Neural cell (in vitro differentiated cells): ENCODE measurements around the gene SLC66A2. TPM values are rescaled to one million over a fixed set of nuclear protein-coding genes. Genes with fewer than 3 reads are reported as not detected.

Experiments
- H2AFZ ChIP-seq: fragments of 200-600, 300-800 bp; sonication (generic), shearing (Covaris generic); 2 replicates; pipeline ENCODE4 v1.6.0; 2014; ENCODE audit warnings: low read depth, mild to moderate bottlenecking, antibody characterized with exemption, low read length, moderate library complexity
- H3F3A ChIP-seq: fragments of 200-600 bp; shearing (Covaris generic); 2 replicates; pipeline ENCODE4 v1.6.1; 2016; ENCODE audit warnings: mild to moderate bottlenecking, moderate library complexity, mixed read lengths, antibody characterized with exemption, low read length; ENCODE audit not compliant: insufficient read depth, poor library complexity, severe bottlenecking
- H3K27ac ChIP-seq: fragments of 200-600, 300-800 bp; sonication (generic), shearing (Covaris generic); 2 replicates; pipeline ENCODE4 v1.5.1; 2014; ENCODE audit warnings: mild to moderate bottlenecking, low read length, moderate library complexity
- H3K27me3 ChIP-seq: fragments of 300-800, 200-600 bp; sonication (generic), shearing (Covaris generic); 2 replicates; pipeline ENCODE4 v1.6.0; 2014; ENCODE audit warnings: mild to moderate bottlenecking, low read depth, low read length, moderate library complexity; ENCODE audit not compliant: insufficient read depth
- H3K36me3 ChIP-seq: fragments of 300-800, 200-600 bp; sonication (generic), shearing (Covaris generic); 2 replicates; pipeline ENCODE4 v1.5.1; 2014; ENCODE audit warnings: mild to moderate bottlenecking, antibody characterized with exemption, low read length, moderate library complexity; ENCODE audit not compliant: insufficient read depth
- H3K4me2 ChIP-seq: fragments of 300-800, 200-600 bp; sonication (generic), shearing (Covaris generic); 2 replicates; pipeline ENCODE4 v1.6.0; 2014; ENCODE audit warnings: mild to moderate bottlenecking, low read length
- H3K4me3 ChIP-seq: fragments of 300-800, 200-600 bp; sonication (generic), shearing (Covaris generic); 2 replicates; pipeline ENCODE4 v1.5.1; 2014; ENCODE audit warnings: mild to moderate bottlenecking, low read length, moderate library complexity
- H3K79me2 ChIP-seq: fragments of 200-600 bp; shearing (Covaris generic); replicated peaks from 2 replicates; pipeline ENCODE4 v1.6.0; 2014; ENCODE audit warnings: mild to moderate bottlenecking, low read length, moderate library complexity; ENCODE audit not compliant: insufficient read depth
- H3K9ac ChIP-seq: fragments of 300-800, 200-600 bp; sonication (generic), shearing (Covaris generic); 2 replicates; pipeline ENCODE4 v1.6.1; 2016; ENCODE audit warnings: mild to moderate bottlenecking, low read length, mixed read lengths
- H3K9me2 ChIP-seq: fragments of 200-600 bp; shearing (Covaris generic); 2 replicates; pipeline ENCODE4 v1.6.1; 2016; ENCODE audit warnings: mild to moderate bottlenecking, low read length, mixed read lengths; ENCODE audit not compliant: insufficient read depth
- H3K9me3 ChIP-seq: fragments of 200-600, 300-800 bp; sonication (generic), shearing (Covaris generic); 2 replicates; pipeline ENCODE4 v1.6.1; 2016; ENCODE audit warnings: mild to moderate bottlenecking, mixed run types, low read length, moderate library complexity, mixed read lengths
- H4K20me1 ChIP-seq: fragments of 200-600 bp; shearing (Covaris generic); 2 replicates; pipeline ENCODE4 v1.6.1; 2016; ENCODE audit warnings: mild to moderate bottlenecking, mixed run types; ENCODE audit not compliant: insufficient read depth
- EP300 ChIP-seq: fragments of 450-650 bp; conservative IDR thresholded peaks from 2 replicates; pipeline ENCODE4 v1.6.1; 2014; ENCODE audit warnings: antibody characterized with exemption, mild to moderate bottlenecking, moderate library complexity; ENCODE audit not compliant: poor library complexity, severe bottlenecking
- EZH2 ChIP-seq: fragments of 200-600, 300-800 bp; shearing (Covaris generic), sonication (generic); IDR thresholded peaks from 2 replicates; pipeline ENCODE4 v1.6.1; 2014; ENCODE audit warnings: antibody characterized with exemption, low read length, borderline replicate concordance, mild to moderate bottlenecking; ENCODE audit not compliant: insufficient read depth, poor library complexity, severe bottlenecking
- MXI1 ChIP-seq: fragments of 450-650 bp; conservative IDR thresholded peaks from 2 replicates; pipeline ENCODE4 v1.6.1; 2014; ENCODE audit warnings: antibody characterized with exemption, mild to moderate bottlenecking; ENCODE audit not compliant: poor library complexity, severe bottlenecking
- POLR2AphosphoS5 ChIP-seq: IDR thresholded peaks from 2 replicates; pipeline ENCODE4 v1.6.1; 2012
- RAD21 ChIP-seq: fragments of 450-650 bp; conservative IDR thresholded peaks from 2 replicates; pipeline ENCODE4 v1.6.1; 2014; ENCODE audit warnings: antibody characterized with exemption, mild to moderate bottlenecking, moderate library complexity
- SMC3 ChIP-seq: fragments of 450-650 bp; conservative IDR thresholded peaks from 2 replicates; pipeline ENCODE4 v1.6.1; 2014; ENCODE audit warnings: antibody characterized with exemption, mild to moderate bottlenecking, moderate library complexity; ENCODE audit not compliant: poor library complexity
- TAF1 ChIP-seq: IDR thresholded peaks from 2 replicates; pipeline ENCODE4 v1.6.1; 2012; ENCODE audit warnings: low read depth
- polyA plus RNA-seq: library from polyadenylated mRNA; depleted of rRNA; stranded (reverse); fragments of >200 nt; gene quantifications from 2 replicates; pipeline ENCODE4 v1.2.3, GENCODE V29; 2014
- TF ChIP-seq, protein P1 (sequence below): fragments of 450-650 bp; IDR thresholded peaks from 2 replicates; pipeline ENCODE4 v1.5.1; 2014; ENCODE audit warnings: antibody characterized with exemption, mild to moderate bottlenecking, moderate library complexity; ENCODE audit not compliant: poor library complexity, severe bottlenecking
- TF ChIP-seq, protein P2 (sequence below): IDR thresholded peaks from 2 replicates; pipeline ENCODE4 v1.6.1; 2012; ENCODE audit warnings: borderline replicate concordance

Gene SLC66A2
- polyA plus RNA-seq, 1 donor from 2014 or later: 66.7 TPM

DNA sequence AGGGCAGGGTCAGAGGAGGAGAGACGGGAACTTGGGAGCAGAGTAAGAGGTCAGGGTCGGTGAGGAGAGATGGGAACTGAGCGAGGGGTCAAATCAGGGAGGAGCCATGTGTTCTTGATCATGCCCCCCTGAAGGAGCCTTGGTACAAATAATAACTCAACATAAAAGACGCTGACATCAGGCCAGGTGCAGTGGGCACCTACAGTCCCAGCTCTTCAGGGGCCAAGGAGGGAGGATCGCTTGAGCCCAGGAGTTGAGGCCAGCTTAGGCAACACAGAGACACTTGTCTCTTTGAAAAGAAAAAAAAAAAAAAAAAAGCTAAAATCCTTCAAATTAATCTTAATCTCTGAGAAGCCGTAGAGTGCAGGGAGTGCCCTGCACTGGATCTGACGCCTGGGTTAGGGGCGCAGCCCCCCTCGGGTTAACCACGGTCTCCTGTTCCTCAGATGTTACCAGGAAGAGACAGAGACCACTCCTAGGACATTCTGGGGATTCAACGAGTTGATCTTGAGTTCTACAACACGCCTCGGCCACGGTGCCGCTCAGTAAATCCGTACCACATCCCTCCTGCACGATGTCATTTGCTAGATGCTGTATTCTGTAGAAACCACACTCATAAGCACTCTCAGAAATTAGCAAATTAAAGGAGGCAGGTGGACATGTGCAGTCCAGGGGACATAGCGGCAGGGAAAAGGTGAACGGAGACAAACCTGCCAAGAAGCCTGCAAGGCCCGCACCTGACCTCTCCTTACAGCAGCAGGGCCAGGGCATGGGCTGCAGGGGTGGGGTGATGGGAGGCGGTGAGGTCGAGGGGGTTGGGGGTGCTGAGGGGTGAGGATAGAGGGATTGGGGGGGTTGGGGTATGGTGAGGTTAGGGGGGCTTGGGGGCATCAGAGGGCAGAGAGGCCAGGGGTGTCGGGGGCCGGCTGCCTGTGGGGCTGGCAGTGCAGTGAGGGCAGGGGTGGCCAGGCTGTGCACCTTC lies 29.2 kb downstream of the SLC66A2 start:
- Histone ChIP-seq H3K27ac (no peak overlapping the region), H3K9me2 (no peaks in the 10 kb centered on the region), H2AFZ (no peak overlapping the region), H3F3A (no peaks in the 10 kb centered on the region), H3K9ac (no peak overlapping the region), H3K79me2 (no peaks in the 10 kb centered on the region), H3K36me3 (peaks cover 6% of the 10 kb centered on the region), H3K9me3 (peaks cover 23% of the 10 kb centered on the region), H3K27me3 (no peaks in the 10 kb centered on the region), H3K4me2 (no peak overlapping the region), H4K20me1 (no peaks in the 10 kb centered on the region), H3K4me3 (no peak overlapping the region)
- TF ChIP-seq, protein P1, sequence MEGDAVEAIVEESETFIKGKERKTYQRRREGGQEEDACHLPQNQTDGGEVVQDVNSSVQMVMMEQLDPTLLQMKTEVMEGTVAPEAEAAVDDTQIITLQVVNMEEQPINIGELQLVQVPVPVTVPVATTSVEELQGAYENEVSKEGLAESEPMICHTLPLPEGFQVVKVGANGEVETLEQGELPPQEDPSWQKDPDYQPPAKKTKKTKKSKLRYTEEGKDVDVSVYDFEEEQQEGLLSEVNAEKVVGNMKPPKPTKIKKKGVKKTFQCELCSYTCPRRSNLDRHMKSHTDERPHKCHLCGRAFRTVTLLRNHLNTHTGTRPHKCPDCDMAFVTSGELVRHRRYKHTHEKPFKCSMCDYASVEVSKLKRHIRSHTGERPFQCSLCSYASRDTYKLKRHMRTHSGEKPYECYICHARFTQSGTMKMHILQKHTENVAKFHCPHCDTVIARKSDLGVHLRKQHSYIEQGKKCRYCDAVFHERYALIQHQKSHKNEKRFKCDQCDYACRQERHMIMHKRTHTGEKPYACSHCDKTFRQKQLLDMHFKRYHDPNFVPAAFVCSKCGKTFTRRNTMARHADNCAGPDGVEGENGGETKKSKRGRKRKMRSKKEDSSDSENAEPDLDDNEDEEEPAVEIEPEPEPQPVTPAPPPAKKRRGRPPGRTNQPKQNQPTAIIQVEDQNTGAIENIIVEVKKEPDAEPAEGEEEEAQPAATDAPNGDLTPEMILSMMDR: no peak
- TF ChIP-seq SMC3 (no peak), RAD21 (no peak), MXI1 (no peak), POLR2AphosphoS5 (no peak), TAF1 (no peak)
- TF ChIP-seq, protein P2, sequence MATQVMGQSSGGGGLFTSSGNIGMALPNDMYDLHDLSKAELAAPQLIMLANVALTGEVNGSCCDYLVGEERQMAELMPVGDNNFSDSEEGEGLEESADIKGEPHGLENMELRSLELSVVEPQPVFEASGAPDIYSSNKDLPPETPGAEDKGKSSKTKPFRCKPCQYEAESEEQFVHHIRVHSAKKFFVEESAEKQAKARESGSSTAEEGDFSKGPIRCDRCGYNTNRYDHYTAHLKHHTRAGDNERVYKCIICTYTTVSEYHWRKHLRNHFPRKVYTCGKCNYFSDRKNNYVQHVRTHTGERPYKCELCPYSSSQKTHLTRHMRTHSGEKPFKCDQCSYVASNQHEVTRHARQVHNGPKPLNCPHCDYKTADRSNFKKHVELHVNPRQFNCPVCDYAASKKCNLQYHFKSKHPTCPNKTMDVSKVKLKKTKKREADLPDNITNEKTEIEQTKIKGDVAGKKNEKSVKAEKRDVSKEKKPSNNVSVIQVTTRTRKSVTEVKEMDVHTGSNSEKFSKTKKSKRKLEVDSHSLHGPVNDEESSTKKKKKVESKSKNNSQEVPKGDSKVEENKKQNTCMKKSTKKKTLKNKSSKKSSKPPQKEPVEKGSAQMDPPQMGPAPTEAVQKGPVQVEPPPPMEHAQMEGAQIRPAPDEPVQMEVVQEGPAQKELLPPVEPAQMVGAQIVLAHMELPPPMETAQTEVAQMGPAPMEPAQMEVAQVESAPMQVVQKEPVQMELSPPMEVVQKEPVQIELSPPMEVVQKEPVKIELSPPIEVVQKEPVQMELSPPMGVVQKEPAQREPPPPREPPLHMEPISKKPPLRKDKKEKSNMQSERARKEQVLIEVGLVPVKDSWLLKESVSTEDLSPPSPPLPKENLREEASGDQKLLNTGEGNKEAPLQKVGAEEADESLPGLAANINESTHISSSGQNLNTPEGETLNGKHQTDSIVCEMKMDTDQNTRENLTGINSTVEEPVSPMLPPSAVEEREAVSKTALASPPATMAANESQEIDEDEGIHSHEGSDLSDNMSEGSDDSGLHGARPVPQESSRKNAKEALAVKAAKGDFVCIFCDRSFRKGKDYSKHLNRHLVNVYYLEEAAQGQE: no peak

DNA sequence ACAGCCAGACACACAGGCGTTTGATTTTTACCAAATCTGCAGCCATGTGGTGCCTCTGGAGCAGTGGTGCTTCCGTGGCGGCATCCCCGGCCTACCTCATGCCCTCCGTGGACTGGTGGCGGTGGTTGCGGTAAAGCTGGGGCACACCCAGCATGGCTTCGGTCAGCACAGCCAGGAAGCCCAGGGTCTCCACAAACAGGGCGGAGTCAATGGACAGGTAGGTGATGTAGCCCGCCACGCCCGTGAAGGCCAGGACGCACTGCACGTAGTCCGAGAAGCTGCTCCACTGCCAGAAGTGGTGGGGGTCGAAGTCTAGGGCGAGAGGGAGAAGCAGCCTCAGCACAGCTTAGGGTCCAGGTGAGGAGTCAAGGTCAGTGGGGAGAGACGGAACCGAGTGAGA lies 32.4 kb downstream of the SLC66A2 start:
- no peaks in the 10 kb centered on the region for H3K9me2 ChIP-seq
- no peaks in the 10 kb centered on the region for H3F3A ChIP-seq
- H3K4me2 ChIP-seq: no peak overlapping the region
- H3K9ac ChIP-seq: no peak overlapping the region
- no peak overlapping the region for H3K4me3 ChIP-seq
- TF ChIP-seq TAF1: no peak
- no peak for TF ChIP-seq EP300
- TF ChIP-seq, protein P1: no peak
- no peak for TF ChIP-seq EZH2
- TF ChIP-seq SMC3: no peak
- H2AFZ ChIP-seq: no peak overlapping the region
- H4K20me1 ChIP-seq: no peaks in the 10 kb centered on the region
- H3K79me2 ChIP-seq: no peaks in the 10 kb centered on the region
- H3K27me3 ChIP-seq: no peaks in the 10 kb centered on the region
- H3K36me3 ChIP-seq: peaks cover 19% of the 10 kb centered on the region
- H3K27ac ChIP-seq: no peak overlapping the region
- peaks cover 37% of the 10 kb centered on the region for H3K9me3 ChIP-seq
